ENCODE data around the gene ELOVL6. TPM values are rescaled to one million over a fixed set of nuclear protein-coding genes. Genes with fewer than 3 reads are reported as not detected.
"Not testable (repeated sequence)": the region's sequence is repeated elsewhere in the genome, so short reads cannot be mapped to it uniquely, and the experiment has no call there.

ELOVL6 gene
- total RNA-seq, 1 donor from 2014 or later = 28.4 TPM

DNA sequence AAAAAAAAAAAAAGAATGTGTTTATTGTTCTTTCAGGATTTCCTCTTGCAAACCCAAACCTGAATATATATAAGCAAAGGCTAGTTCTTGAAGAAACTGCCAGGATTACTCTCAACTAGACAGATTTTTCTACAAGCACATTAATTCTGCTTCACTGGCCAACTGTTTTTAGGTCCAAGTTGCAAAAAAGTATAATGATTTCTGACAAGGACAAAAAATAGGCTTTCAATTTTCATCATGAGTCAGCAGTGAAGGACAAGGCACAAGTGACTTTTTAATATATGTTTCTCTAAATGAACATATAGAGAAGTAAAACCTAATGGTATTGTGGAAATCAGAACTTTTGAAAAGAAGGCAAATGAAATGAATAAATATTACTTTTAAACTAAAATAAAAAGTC is 73.7 kb downstream of the ELOVL6 start:
- no peak for DNase-seq

DNA sequence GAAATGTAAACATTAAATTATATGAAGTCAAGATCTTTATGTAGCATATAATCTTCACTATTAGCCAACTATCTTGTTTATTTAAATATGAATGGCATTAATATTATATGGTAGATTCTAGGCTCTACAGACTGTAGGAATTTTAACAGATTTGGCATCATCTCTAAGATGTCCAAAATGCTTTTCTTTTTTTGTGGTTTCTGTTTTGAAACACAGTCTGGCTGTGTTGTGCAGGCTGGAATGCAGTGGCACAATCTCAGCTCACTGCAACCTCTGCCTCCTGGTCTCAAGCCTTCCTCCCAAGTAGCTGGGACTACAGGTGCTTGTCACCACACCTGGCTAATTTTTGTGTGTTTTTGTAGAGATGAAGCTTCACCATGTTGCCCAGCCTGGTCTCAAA is 76.2 kb downstream of the ELOVL6 start:
- no peak for DNase-seq

- no peak for DNase-seq
Measured at GRCh38 chr4:110120506-110120905, 77.9 kb downstream of the ELOVL6 start.

DNA sequence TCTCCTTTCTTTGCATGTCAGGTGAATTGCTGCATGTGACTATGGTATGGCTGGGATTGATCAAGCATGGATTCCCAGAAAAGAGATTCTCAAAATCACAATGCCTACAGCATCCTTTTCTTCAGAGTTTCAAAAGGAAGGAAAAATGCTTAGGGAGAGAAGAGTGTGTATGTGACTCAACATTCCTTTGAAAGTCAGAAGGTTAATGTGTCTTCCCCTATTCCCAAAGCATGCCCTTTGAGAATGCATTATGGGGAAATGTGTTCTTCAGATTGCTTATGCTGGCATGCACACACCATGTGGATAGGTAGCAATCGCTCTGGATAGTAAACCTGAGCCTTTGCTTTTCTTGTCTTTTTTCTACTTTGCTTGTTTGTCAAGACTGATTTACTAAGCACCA is 78.5 kb downstream of the ELOVL6 start:
- DNase-seq = no peak

- no peak for DNase-seq
Measured at GRCh38 chr4:110119337-110119736, 79.1 kb downstream of the ELOVL6 start.

DNA sequence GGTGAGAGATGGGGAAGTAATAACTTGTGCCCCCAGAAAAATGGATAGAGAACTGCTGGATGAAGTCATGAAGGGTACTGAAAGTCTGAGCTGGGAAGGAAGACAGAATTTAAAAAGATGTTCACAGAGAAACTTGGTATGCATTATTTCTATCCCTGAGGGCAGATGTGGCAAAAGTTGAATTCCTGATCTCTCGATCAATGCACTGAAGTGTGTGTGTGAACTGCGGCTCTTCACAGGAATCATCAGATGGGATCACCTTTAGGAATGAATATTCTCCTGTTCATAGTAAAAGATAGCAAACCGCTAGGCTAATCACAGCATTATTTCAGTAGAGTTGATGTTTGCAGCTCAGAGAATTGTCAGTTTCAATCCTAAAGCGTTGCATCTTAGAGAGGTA is 86.4 kb downstream of the ELOVL6 start:
- DNase-seq = no peak

- DNase-seq = no peak
Measured at GRCh38 chr4:110109455-110109854, 89.0 kb downstream of the ELOVL6 start.

DNA sequence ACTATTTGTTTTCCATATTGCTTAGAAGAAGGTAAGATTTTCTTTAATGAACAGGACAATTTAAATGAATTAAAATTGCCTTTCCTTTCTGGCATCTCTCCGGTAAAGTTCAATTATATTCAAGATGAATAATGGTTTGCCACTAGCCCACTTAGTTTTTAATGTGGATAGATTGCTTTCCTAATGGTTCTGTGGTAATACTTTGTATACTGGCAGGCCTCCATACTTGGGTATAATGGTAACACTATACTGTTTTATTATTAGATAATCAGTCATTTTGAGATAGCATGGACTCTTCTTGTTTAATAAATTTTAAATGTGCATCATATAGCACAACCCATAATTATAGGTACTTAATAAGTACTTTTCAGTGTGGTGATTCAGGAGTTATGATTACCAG is 89.5 kb downstream of the ELOVL6 start:
- no peak for DNase-seq

GRCh38 chr4:110108422-110108821 is 90.0 kb downstream of the ELOVL6 start:
- no peak for DNase-seq

- no peak for DNase-seq
Measured at GRCh38 chr4:110107866-110108265, 90.5 kb downstream of the ELOVL6 start.

- DNase-seq = no peak
Measured at GRCh38 chr4:110106931-110107296, 91.5 kb downstream of the ELOVL6 start.

- DNase-seq = no peak
Measured at GRCh38 chr4:110104661-110105060, 93.8 kb downstream of the ELOVL6 start.

DNA sequence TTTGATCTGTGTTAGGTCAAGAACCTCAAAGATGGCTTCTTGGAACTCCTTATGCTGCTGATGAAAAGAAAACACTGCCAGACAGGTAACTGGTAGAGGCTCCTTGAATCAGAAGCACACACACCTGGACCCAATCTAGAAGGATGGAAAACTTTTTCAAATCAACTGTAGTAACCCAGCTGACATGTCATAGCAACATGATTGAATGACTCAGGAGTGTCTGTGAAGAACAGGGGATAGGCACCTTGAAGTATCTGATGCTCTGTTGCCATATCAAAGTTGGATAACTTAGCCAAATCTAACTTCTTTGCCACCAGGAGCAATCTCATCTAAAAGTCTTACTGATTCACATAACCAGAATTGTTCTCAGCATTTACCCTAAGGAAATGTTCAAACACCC is 98.8 kb downstream of the ELOVL6 start:
- no peak for DNase-seq

DNA sequence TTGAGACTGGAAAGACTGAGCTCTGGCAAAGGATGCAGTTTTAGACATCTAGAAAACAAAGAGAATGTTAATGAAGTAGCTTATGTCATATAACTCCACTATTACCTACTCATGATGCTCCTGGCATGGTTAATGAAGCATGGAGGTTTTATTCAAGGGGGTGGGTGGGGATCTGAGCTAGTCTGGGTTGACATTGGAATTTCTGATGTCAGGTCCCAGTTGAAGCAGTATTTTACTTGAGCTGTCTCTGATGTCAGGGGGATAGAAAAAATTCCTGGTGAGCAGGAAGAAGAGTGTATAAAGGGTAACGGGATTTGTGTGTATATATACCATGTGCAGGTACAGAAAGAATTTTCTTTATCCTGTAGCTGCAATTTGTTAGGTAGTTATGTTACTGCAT is 102.0 kb downstream of the ELOVL6 start:
- no peak for DNase-seq

DNA sequence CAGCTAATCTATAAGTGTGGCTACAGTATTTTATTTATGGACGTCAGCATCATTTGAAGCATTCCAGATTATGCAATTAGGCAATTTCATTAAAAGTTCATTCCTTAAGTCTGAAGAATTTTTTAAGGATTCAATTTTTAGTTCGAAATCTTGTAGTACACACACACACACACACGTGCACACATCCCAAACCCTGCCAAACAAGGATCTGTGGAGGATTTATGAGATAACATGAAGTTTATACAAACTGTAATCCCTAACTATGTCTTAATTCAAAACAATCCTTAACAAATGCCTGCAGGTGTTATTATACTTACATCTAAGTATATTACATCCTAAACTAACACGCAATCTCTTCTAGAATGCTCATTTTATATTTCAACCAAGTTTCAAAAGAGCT is 105.8 kb downstream of the ELOVL6 start:
- no peak for DNase-seq

GRCh38 chr4:110091434-110092140 is 106.8 kb downstream of the ELOVL6 start:
- no peak for DNase-seq

GRCh38 chr4:110088670-110089069 is 109.7 kb downstream of the ELOVL6 start:
- no peak for DNase-seq

DNA sequence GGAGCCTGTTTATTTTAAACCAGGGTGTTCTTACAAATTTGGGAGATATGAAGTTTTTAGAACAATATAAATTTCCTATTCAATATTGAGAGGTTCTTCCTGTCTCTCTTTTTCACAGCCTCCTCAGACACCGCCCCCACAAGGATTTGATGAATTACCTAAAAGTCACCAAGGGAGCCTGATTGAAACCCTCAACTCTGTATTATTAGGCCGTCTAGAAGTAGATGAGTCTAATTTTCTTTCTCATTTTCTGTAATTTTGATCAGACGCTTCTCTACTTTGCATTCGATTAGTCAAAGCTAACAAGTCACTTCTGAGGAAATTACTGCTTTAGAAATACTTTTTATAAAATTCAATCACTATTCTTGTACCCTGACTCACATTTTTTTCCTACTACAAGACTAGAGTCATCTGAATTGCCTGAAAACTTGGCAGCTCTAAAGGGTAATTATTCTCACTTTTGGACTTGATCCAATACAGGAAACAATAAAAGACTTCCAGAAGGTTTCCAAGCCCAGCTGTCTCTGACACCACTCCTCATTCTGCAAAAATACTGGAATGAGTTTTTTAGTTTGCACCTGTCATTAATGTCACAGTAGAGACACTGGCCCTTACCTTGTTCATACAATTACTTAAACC is 111.2 kb downstream of the ELOVL6 start:
- peak; percentile 62 for DNase-seq

DNA sequence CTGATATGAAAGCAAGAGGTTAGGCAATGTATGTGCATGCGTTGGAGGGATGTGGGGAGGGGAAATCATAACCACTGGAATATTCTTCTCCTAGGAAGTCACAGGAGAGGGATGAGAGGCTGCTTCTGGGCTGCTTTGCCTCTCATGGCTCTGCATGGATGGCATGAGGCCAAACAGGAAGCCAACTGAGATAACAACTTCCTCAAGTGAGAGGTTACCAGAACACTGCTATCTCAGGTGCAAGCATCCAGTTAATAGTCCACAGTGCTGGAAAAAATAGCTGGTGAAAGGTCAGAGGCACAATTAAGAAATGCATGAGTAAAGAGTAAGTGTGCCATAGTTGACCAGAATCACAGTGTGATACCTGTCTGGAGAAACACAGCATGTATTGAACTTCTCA is 113.3 kb downstream of the ELOVL6 start:
- no peak for DNase-seq

- DNase-seq = no peak
Measured at GRCh38 chr4:110084154-110084553, 114.3 kb downstream of the ELOVL6 start.

DNA sequence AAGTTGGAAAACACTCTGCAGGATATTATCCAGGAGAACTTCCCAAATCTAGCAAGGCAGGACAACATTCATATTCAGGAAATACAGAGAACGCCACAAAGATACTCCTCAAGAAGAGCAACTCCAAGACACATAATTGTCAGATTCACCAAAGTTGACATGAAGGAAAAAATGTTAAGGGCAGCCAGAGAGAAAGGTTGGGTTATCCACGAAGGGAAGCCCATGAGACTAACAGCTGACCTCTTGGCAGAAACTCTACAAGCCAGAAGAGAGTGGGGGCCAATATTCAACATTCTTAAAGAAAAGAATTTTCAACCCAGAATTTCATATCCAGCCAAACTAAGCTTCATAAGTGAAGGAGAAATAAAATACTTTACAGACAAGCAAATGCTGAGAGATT is 120.3 kb downstream of the ELOVL6 start:
- not testable (repeated sequence) for DNase-seq

- not testable (repeated sequence) for DNase-seq
Measured at GRCh38 chr4:110076828-110077227, 121.6 kb downstream of the ELOVL6 start.

DNA sequence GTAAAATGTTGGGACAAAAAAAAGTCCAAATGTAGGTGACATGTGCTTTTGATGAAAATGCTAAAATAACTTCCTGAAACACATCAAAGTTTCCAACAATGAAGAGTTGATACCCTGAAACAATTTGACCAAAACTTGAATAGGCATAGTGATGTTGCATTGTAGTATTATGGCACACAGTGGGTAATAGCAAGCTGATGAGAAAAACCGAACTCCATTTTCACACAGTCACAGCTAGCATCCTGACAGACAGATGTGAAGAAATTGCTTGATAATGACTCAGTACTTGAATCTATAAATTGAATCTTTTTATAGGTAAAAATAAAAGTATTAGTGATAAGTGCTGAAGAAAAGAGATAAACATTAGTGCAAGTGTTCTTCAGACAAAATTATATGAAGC is 122.5 kb downstream of the ELOVL6 start:
- DNase-seq = no peak

GRCh38 chr4:110075083-110075738 is 123.2 kb downstream of the ELOVL6 start:
- DNase-seq = no peak

Data from skin of body (tissue), 2 donors.